H1 (cell line): Measurements from ENCODE around the gene RNU6-1. TPM values are rescaled to one million over a fixed set of nuclear protein-coding genes. Genes with fewer than 3 reads are reported as not detected.

ENCODE experiments used
- CTCF ChIA-PET: fragments of 300-600 bp; sonication (Branson Sonifier 250); formaldehyde crosslinking; loops from one replicate; lab custom pipeline; 2021; ENCODE audit not compliant: partially characterized antibody; lab: Charles Lee
- POLR2A ChIA-PET: fragments of 300-600 bp; sonication (Branson Sonifier 250); formaldehyde crosslinking; loops from one replicate; lab custom pipeline; 2021; ENCODE audit warnings: inconsistent platforms; ENCODE audit not compliant: partially characterized antibody; lab: Charles Lee
- DNase-seq, 2 experiments: peaks; one replicate each; pipeline versions ENCODE4 v3.0.0 to v3.0.0-alpha.2; 2010 to 2022; ENCODE audit warnings: low spot score in 2 of 2, low read depth in 1 of 2, mixed read lengths in 1 of 2
- FAIRE-seq: peaks from 2 replicates; lab custom pipeline; 2011; peaks lifted over from hg19 to GRCh38; lab: Jason Lieb, UNC
- H2AFZ ChIP-seq: 2 replicates; pipeline ENCODE4 v1.8.1; 2012; ENCODE audit warnings: low read length, inconsistent platforms
- H2AK5ac ChIP-seq: 2 replicates; pipeline ENCODE4 v1.6.1; 2013; ENCODE audit warnings: low read depth, low read length
- H2BK120ac ChIP-seq: replicated peaks from 2 replicates; pipeline ENCODE3; 2013; ENCODE audit warnings: low read depth, low read length, inconsistent platforms
- H2BK12ac ChIP-seq: 2 replicates; pipeline ENCODE4 v1.6.1; 2013; ENCODE audit warnings: low read depth, low read length
- H2BK15ac ChIP-seq: 2 replicates; pipeline ENCODE4 v1.6.1; 2013; ENCODE audit warnings: low read length
- H2BK20ac ChIP-seq: 2 replicates; pipeline ENCODE4 v1.6.1; 2013; ENCODE audit warnings: low read length
- H2BK5ac ChIP-seq: 2 replicates; pipeline ENCODE4 v1.6.1; 2013; ENCODE audit warnings: low read depth, low read length
- H3K14ac ChIP-seq: 2 replicates; pipeline ENCODE4 v1.6.1; 2013; ENCODE audit warnings: inconsistent platforms; ENCODE audit not compliant: insufficient read length
- H3K18ac ChIP-seq: 2 replicates; pipeline ENCODE4 v1.6.1; 2013; ENCODE audit warnings: low read length; ENCODE audit errors: extremely low read depth
- H3K23ac ChIP-seq: 2 replicates; pipeline ENCODE4 v1.6.1; 2013; ENCODE audit warnings: inconsistent platforms; ENCODE audit not compliant: insufficient read length
- H3K23me2 ChIP-seq: 2 replicates; pipeline ENCODE4 v1.6.1; 2013; ENCODE audit warnings: low read depth, low read length
- H3K27ac ChIP-seq: 2 replicates; pipeline ENCODE4 v1.6.1; 2011; ENCODE audit warnings: low read depth, low read length, inconsistent platforms
- H3K27me3 ChIP-seq, 4 experiments: replicated peaks in 1 of 4; 1 replicate in 1 of 4; 2 replicates in 3 of 4; pipeline versions ENCODE4 v1.6.1 to v1.8.1; 2011 to 2013; ENCODE audit warnings: low read length in 3 of 4, mild to moderate bottlenecking in 3 of 4, inconsistent platforms in 2 of 4, mixed read lengths in 2 of 4, moderate library complexity in 1 of 4; ENCODE audit not compliant: control insufficient read depth in 3 of 4, insufficient read depth in 3 of 4; ENCODE audit errors: extremely low read depth in 1 of 4
- H3K36me3 ChIP-seq, 4 experiments: 2 replicates each; pipeline versions ENCODE4 v1.6.1 to v1.8.1; 2011 to 2013; ENCODE audit warnings: mild to moderate bottlenecking in 4 of 4, low read length in 3 of 4, moderate library complexity in 2 of 4, control low read depth in 1 of 4, inconsistent platforms in 1 of 4; ENCODE audit not compliant: insufficient read depth in 4 of 4, control insufficient read depth in 2 of 4
- H3K4ac ChIP-seq: replicated peaks from 2 replicates; pipeline ENCODE3; 2013; ENCODE audit warnings: low read length, low read depth, mixed read lengths, inconsistent platforms; ENCODE audit not compliant: insufficient read length
- H3K4me1 ChIP-seq, 4 experiments: replicated peaks in 1 of 4; 1 replicate in 1 of 4; 2 replicates in 3 of 4; pipeline versions ENCODE4 v1.6.1 to v1.8.1; 2011 to 2013; ENCODE audit warnings: low read length in 3 of 4, inconsistent platforms in 2 of 4, mixed read lengths in 1 of 4; ENCODE audit not compliant: insufficient read depth in 4 of 4, control insufficient read depth in 3 of 4
- H3K4me2 ChIP-seq, 2 experiments: 2 replicates each; pipeline versions ENCODE4 v1.6.1 to v1.8.1; 2011 to 2013; ENCODE audit warnings: low read depth in 2 of 2, low read length in 2 of 2, control low read depth in 1 of 2, inconsistent platforms in 1 of 2, mild to moderate bottlenecking in 1 of 2; ENCODE audit not compliant: insufficient read depth in 1 of 2
- H3K4me3 ChIP-seq, 4 experiments: fragments of 200-600, 300-600 bp in 1 of 4; sonication (generic), shearing (Covaris generic), sonication (Bioruptor Twin) in 1 of 4; 2 replicates each; pipeline versions ENCODE4 v1.5.1 to v1.8.1; 2011 to 2016; ENCODE audit warnings: low read length in 4 of 4, low read depth in 3 of 4, control low read depth in 2 of 4, inconsistent platforms in 2 of 4, mild to moderate bottlenecking in 2 of 4, mixed read lengths in 1 of 4, moderate library complexity in 1 of 4; ENCODE audit not compliant: insufficient read depth in 2 of 4; ENCODE audit errors: extremely low read depth in 1 of 4
- H3K56ac ChIP-seq: replicated peaks from 2 replicates; pipeline ENCODE3; 2013; ENCODE audit warnings: low read depth, mild to moderate bottlenecking, mixed read lengths, low read length, inconsistent platforms; ENCODE audit not compliant: insufficient read length
- H3K79me1 ChIP-seq: 2 replicates; pipeline ENCODE4 v1.6.1; 2013; ENCODE audit warnings: low read depth, low read length, control low read depth
- H3K79me2 ChIP-seq, 2 experiments: 2 replicates each; pipeline versions ENCODE4 v1.6.1 to v1.8.1; 2012 to 2013; ENCODE audit warnings: low read length in 2 of 2, mild to moderate bottlenecking in 2 of 2, inconsistent platforms in 1 of 2; ENCODE audit not compliant: insufficient read depth in 2 of 2, control insufficient read depth in 1 of 2
- H3K9ac ChIP-seq, 4 experiments: replicated peaks in 1 of 4; 1 replicate in 1 of 4; 2 replicates in 3 of 4; pipeline versions ENCODE4 v1.6.1 to v1.8.1; 2011 to 2013; ENCODE audit warnings: low read depth in 3 of 4, low read length in 3 of 4, control low read depth in 2 of 4, mild to moderate bottlenecking in 2 of 4, moderate library complexity in 2 of 4, inconsistent platforms in 1 of 4; ENCODE audit errors: extremely low read depth in 1 of 4
- H3K9me3 ChIP-seq, 2 experiments: 2 replicates each; pipeline versions ENCODE4 v1.6.1 to v1.8.1; 2012 to 2013; ENCODE audit warnings: mild to moderate bottlenecking in 2 of 2, moderate library complexity in 2 of 2, control low read depth in 1 of 2, inconsistent platforms in 1 of 2, low read depth in 1 of 2, low read length in 1 of 2, mixed read lengths in 1 of 2; ENCODE audit not compliant: insufficient read depth in 2 of 2
- H4K20me1 ChIP-seq, 2 experiments: replicated peaks in 1 of 2; 2 replicates each; pipeline versions ENCODE3 to v1.8.1; 2011 to 2013; ENCODE audit warnings: inconsistent platforms in 2 of 2, low read length in 2 of 2, mild to moderate bottlenecking in 1 of 2; ENCODE audit not compliant: insufficient read depth in 2 of 2, control insufficient read depth in 1 of 2
- H4K5ac ChIP-seq: 2 replicates; pipeline ENCODE4 v1.6.1; 2013; ENCODE audit warnings: low read length, low read depth, mixed read lengths, inconsistent platforms; ENCODE audit not compliant: insufficient read length
- H4K8ac ChIP-seq: 2 replicates; pipeline ENCODE4 v1.8.0; 2013; ENCODE audit warnings: mild to moderate bottlenecking, moderate library complexity, low read length, inconsistent platforms; ENCODE audit not compliant: insufficient read depth; ENCODE audit errors: extremely low read depth
- H4K91ac ChIP-seq: replicated peaks from 2 replicates; pipeline ENCODE3; 2013; ENCODE audit warnings: low read length, mixed read lengths, inconsistent platforms; ENCODE audit not compliant: insufficient read length
- ATF3 ChIP-seq: IDR thresholded peaks from 2 replicates; pipeline ENCODE4 v1.6.1; 2011; ENCODE audit warnings: low read depth, mild to moderate bottlenecking, low read length; ENCODE audit not compliant: insufficient read depth
- BRCA1 ChIP-seq: IDR thresholded peaks from 2 replicates; pipeline ENCODE4 v1.6.1; 2012; ENCODE audit warnings: low read depth, low read length, improper control_type of control experiment
- CBX8 ChIP-seq: fragments of 300-800, 300-1000 bp; sonication (generic); IDR thresholded peaks from 2 replicates; pipeline ENCODE4 v1.7.1; 2016; ENCODE audit warnings: low read depth, low read length, borderline replicate concordance
- CEBPB ChIP-seq: IDR thresholded peaks from 2 replicates; pipeline ENCODE4 v1.6.1; 2012; ENCODE audit warnings: low read depth, low read length
- CHD2 ChIP-seq: IDR thresholded peaks from 2 replicates; pipeline ENCODE4 v1.6.1; 2012; ENCODE audit warnings: low read length, improper control_type of control experiment
- CREB1 ChIP-seq: IDR thresholded peaks from 2 replicates; pipeline ENCODE4 v1.6.1; 2012; ENCODE audit warnings: inconsistent platforms
- JUN ChIP-seq: IDR thresholded peaks from 2 replicates; pipeline ENCODE4 v1.6.1; 2011; ENCODE audit warnings: low read depth, mild to moderate bottlenecking, improper control_type of control experiment, low read length
- KDM5A ChIP-seq: fragments of 200-600 bp; IDR thresholded peaks from 2 replicates; pipeline ENCODE4 v1.7.1; 2012; ENCODE audit warnings: mild to moderate bottlenecking, low read length, inconsistent platforms, mixed read lengths
- RBBP5 ChIP-seq: IDR thresholded peaks from 2 replicates; pipeline ENCODE4 v1.7.1; 2012; ENCODE audit warnings: low read depth, mild to moderate bottlenecking, inconsistent platforms, low read length, moderate library complexity, borderline replicate concordance
- RXRA ChIP-seq: IDR thresholded peaks from 2 replicates; pipeline ENCODE4 v1.6.1; 2011; ENCODE audit warnings: low read depth, mild to moderate bottlenecking, low read length, moderate library complexity; ENCODE audit not compliant: insufficient read depth
- SIRT6 ChIP-seq: IDR thresholded peaks from one replicate; pipeline ENCODE4 v1.7.1; 2012; ENCODE audit warnings: low read length, inconsistent platforms
- SIX5 ChIP-seq: IDR thresholded peaks from 2 replicates; pipeline ENCODE4 v1.6.1; 2011; ENCODE audit warnings: mild to moderate bottlenecking, low read depth, low read length
- TAF7 ChIP-seq: optimal IDR thresholded peaks from 2 replicates; pipeline ENCODE3; 2011; ENCODE audit warnings: low read depth, mild to moderate bottlenecking, inconsistent platforms, low read length, moderate library complexity, borderline replicate concordance
- TEAD4 ChIP-seq: IDR thresholded peaks from 2 replicates; pipeline ENCODE4 v1.6.1; 2012; ENCODE audit warnings: low read depth, low read length, inconsistent platforms, mixed read lengths
- WGBS, 2 experiments: shearing (Covaris generic) in 1 of 2; methylation state at CpG; one replicate each; pipeline versions ENCODE4 v1.1.6 to v1.1.7; 2013 to 2015; ENCODE audit warnings: low lambda C conversion rate in 2 of 2, mixed read lengths in 2 of 2, inconsistent platforms in 1 of 2, low coverage in 1 of 2, missing lambda C conversion rate in 1 of 2; ENCODE audit not compliant: insufficient replicate concordance in 2 of 2, insufficient coverage in 1 of 2, insufficient read length in 1 of 2; ENCODE audit errors: extremely low coverage in 1 of 2, missing lambda C conversion rate in 1 of 2; 5-methylcytosine and 5-hydroxymethylcytosine counted together
- polyA plus RNA-seq, 7 experiments: library from polyadenylated mRNA; depleted of rRNA in 3 of 7; stranded (reverse) in 5 of 7; unstranded in 2 of 7; fragments of >200 nt in 5 of 7; fragments of 200-250 nt in 2 of 7; gene quantifications; 1 replicate in 5 of 7; 2 replicates in 1 of 7; 4 replicates in 1 of 7; pipeline versions ENCODE4 v1.2.1 to v1.2.3, GENCODE V29; 2011 to 2013; ENCODE audit warnings: missing spikeins in 2 of 7, mixed read lengths in 2 of 7
- total RNA-seq: library from RNA; stranded (reverse); fragmentation: NEBNext Ultra II Directional; extraction: Animal tissue kit (Norgen Biotek cat#: 25700); gene quantifications from 2 replicates; pipeline ENCODE4 v1.2.1, GENCODE V29; 2021
- TF ChIP-seq, protein P1 (sequence below): IDR thresholded peaks from 2 replicates; pipeline ENCODE4 v1.6.1; 2012; ENCODE audit warnings: inconsistent platforms

RNU6-1 gene
- total and polyA plus RNA-seq, 2 of the 8 experiments (the other 6 are each of a cell fraction or from before 2014, with no cell fraction given): not detected

DNA sequence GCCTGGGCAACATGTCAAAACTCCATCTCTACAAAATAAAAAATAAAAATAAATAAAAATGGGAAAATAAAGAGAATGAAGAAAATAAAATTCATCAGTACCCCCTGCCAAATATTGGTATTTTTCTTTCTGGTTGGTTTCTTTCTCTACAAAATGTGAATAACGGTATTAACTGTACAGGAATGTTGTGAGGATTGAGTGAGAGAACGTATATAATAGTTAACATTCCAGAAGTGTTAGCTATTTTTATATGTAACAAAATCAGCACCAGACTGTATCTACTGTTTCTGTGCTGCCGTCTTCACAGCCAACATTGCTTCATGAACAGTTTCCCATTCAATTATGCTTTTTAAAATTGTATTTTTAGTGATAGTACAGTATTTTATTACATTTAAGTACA is 25.5 kb upstream of the RNU6-1 start:
- Histone ChIP-seq H3K23ac (no peak overlapping the region), H3K9me3 (no peaks in the 10 kb centered on the region), H3K9ac (no peak overlapping the region), H4K8ac (no peak overlapping the region), H3K4me1 (peaks cover 0 to 15% (median 5%) of the 10 kb centered on the region in 4 experiments; a peak in 5 of 7 replicates), H2AK5ac (no peak overlapping the region), H3K79me1 (no peaks in the 10 kb centered on the region), H2BK20ac (no peak overlapping the region), H3K14ac (no peak overlapping the region), H3K27ac (no peak overlapping the region), H3K27me3 (peaks cover 0 to 4% (median 0%) of the 10 kb centered on the region in 4 experiments; a peak in 2 of 7 replicates), H4K20me1 (no peaks in the 10 kb centered on the region), H2BK5ac (no peak overlapping the region), H4K91ac (no peak overlapping the region), H3K23me2 (no peaks in the 10 kb centered on the region; the same call in 1 of the 2 replicates), H2BK120ac (no peak overlapping the region), H2BK12ac (no peak overlapping the region), H2BK15ac (no peak overlapping the region), H3K4ac (no peak overlapping the region), H3K4me3 (no peak overlapping the region), H4K5ac (no peak overlapping the region), H3K79me2 (no peaks in the 10 kb centered on the region), H2AFZ (no peak overlapping the region), H3K18ac (no peak overlapping the region), H3K36me3 (no peaks in the 10 kb centered on the region), H3K4me2 (no peak overlapping the region), H3K56ac (no peak overlapping the region)
- FAIRE-seq (no peak), DNase-seq (no peak)
- TF ChIP-seq TEAD4: no peak
- TF ChIP-seq SIRT6: no peak
- no peak for TF ChIP-seq ATF3
- no peak for TF ChIP-seq SIX5
- no peak for TF ChIP-seq TAF7
- TF ChIP-seq KDM5A: no peak
- no peak for TF ChIP-seq JUN
- TF ChIP-seq CBX8: no peak
- TF ChIP-seq RBBP5: no peak
- no peak for TF ChIP-seq CHD2
- TF ChIP-seq BRCA1: no peak
- TF ChIP-seq CEBPB: no peak
- TF ChIP-seq, protein P1, sequence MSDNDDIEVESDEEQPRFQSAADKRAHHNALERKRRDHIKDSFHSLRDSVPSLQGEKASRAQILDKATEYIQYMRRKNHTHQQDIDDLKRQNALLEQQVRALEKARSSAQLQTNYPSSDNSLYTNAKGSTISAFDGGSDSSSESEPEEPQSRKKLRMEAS: no peak
- TF ChIP-seq CREB1: no peak
- TF ChIP-seq RXRA: no peak
- 88% methylated on average over 3 of the region's 3 CpGs; no CpG with 5 or more reads in 1 of the 2 experiments for WGBS, 2 experiments
- ChIA-PET POLR2A (no interaction called here), CTCF (interaction anchor here (0.6 kb wide), 1 partner anchor 127 kb away, joined by 3 read pairs; no protein-coding TSS in a partner anchor)
